Endothelial cell (in vitro differentiated cells): ENCODE measurements around the gene GNL2. TPM values are rescaled to one million over a fixed set of nuclear protein-coding genes. Genes with fewer than 3 reads are reported as not detected.
A peak's percentile ranks its signal among the peaks of the same experiment; 100 is the strongest.
"Not testable (repeated sequence)": the region's sequence is repeated elsewhere in the genome, so short reads cannot be mapped to it uniquely, and the experiment has no call there.

Source experiments
- DNase-seq: peaks from one replicate; pipeline ENCODE4 v3.0.0; 2021; ENCODE audit warnings: low spot score
- H3K27ac Mint-ChIP-seq: one replicate; pipeline ENCODE4 v1.8.0; 2021; ENCODE audit warnings: mixed read lengths, inconsistent platforms; ENCODE audit not compliant: unreplicated experiment
- H3K27me3 Mint-ChIP-seq: one replicate; pipeline ENCODE4 v1.8.0; 2021; ENCODE audit warnings: mild to moderate bottlenecking, moderate library complexity, mixed read lengths, inconsistent platforms; ENCODE audit not compliant: unreplicated experiment
- H3K36me3 Mint-ChIP-seq: one replicate; pipeline ENCODE4 v1.8.0; 2021; ENCODE audit warnings: mild to moderate bottlenecking, low read depth, mixed read lengths, inconsistent platforms; ENCODE audit not compliant: unreplicated experiment
- H3K4me1 Mint-ChIP-seq: one replicate; pipeline ENCODE4 v1.8.0; 2021; ENCODE audit warnings: mild to moderate bottlenecking, mixed read lengths, inconsistent platforms; ENCODE audit not compliant: unreplicated experiment
- H3K4me3 Mint-ChIP-seq: one replicate; pipeline ENCODE4 v1.8.0; 2021; ENCODE audit warnings: mild to moderate bottlenecking, mixed read lengths, inconsistent platforms; ENCODE audit not compliant: unreplicated experiment
- H3K9me3 Mint-ChIP-seq: one replicate; pipeline ENCODE4 v1.8.0; 2021; ENCODE audit warnings: mixed read lengths, inconsistent platforms; ENCODE audit not compliant: unreplicated experiment
- total RNA-seq: library from RNA; stranded (reverse); fragmentation: NEBNext Ultra II Directional; extraction: Animal tissue kit (Norgen Biotek cat#: 25700); gene quantifications from one replicate; pipeline ENCODE4 v1.2.1, GENCODE V29; 2021; ENCODE audit not compliant: unreplicated experiment
- TF ChIP-seq, protein P1 (sequence below): fragments of 200-600 bp; sonication (generic); IDR thresholded peaks from one replicate; pipeline ENCODE4 v1.5.0; 2021; ENCODE audit warnings: antibody characterized with exemption; ENCODE audit not compliant: unreplicated experiment

GNL2 gene
- total RNA-seq, 1 donor from 2014 or later, result 38.9 TPM

DNA sequence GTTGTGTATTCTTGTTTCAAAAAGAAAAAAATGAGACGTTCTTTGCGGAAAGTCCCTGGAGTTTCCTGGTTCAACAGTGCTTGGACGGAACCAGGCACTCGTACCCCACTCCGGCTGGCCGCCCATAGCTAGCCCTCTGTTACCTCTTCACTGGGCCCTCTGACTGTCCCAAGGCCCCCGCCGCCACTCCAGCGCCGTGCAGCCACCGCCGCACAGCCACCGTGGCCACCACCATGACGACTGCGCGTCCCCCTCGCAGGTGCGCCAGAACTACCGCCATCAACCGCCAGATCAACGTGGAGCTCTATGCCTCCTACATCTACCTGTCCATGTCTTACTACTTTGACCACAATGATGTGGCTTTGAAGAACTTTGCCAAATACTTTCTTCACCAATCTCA is 51.2 kb downstream of the GNL2 start:
- no peak for DNase-seq
- H3K27me3 Mint-ChIP-seq, result no peaks in the 10 kb centered on the region
- H3K36me3 Mint-ChIP-seq, result peaks cover 22% of the 10 kb centered on the region
- TF ChIP-seq, protein P1, sequence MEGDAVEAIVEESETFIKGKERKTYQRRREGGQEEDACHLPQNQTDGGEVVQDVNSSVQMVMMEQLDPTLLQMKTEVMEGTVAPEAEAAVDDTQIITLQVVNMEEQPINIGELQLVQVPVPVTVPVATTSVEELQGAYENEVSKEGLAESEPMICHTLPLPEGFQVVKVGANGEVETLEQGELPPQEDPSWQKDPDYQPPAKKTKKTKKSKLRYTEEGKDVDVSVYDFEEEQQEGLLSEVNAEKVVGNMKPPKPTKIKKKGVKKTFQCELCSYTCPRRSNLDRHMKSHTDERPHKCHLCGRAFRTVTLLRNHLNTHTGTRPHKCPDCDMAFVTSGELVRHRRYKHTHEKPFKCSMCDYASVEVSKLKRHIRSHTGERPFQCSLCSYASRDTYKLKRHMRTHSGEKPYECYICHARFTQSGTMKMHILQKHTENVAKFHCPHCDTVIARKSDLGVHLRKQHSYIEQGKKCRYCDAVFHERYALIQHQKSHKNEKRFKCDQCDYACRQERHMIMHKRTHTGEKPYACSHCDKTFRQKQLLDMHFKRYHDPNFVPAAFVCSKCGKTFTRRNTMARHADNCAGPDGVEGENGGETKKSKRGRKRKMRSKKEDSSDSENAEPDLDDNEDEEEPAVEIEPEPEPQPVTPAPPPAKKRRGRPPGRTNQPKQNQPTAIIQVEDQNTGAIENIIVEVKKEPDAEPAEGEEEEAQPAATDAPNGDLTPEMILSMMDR, result no peak
- H3K4me1 Mint-ChIP-seq, result no peaks in the 10 kb centered on the region
- H3K4me3 Mint-ChIP-seq, result peak overlapping the region; percentile 72
- no peak overlapping the region for H3K27ac Mint-ChIP-seq
- no peaks in the 10 kb centered on the region for H3K9me3 Mint-ChIP-seq

DNA sequence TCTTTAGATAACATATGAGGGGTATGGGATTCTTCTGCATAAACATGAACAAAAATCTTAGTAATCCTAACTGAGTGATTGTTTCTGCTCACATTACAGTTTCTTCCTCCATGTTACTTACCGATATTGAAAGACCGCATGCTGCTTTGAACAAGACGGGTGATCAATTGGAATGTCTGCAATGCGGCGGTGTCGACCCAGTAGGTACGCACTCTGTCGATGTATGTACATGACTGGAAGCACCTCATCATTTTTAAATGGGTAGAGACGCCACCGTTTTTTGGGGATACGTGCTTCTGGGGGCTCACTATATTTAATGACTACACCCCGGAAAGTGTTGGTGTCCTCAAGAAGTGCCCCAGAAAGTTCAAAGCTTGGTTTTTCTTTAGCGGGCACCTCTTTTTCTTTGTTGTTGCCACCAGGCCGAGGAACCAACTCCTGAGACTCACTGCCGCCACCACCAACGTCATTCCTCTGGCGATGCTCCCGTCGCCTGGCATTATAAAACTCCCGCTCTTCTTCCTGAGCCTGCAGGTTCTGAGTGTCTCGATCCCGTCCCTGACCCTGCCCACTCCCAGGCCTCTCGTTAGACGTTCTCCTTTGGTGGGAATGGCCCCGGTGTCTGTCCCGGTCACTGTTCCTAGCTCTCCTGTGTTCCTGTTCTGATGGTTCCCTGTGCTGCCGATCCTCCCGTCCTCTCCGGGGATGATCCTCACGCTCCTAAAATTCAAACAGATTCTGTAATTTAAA is 55.5 kb downstream of the GNL2 start:
- Mint-ChIP-seq H3K27me3 (no peaks in the 10 kb centered on the region), H3K4me3 (peak overlapping the region; percentile 19), H3K36me3 (peaks cover 24% of the 10 kb centered on the region), H3K27ac (no peak overlapping the region), H3K9me3 (no peaks in the 10 kb centered on the region), H3K4me1 (no peaks in the 10 kb centered on the region)
- TF ChIP-seq, protein P1, result no peak
- DNase-seq, result no peak

DNA sequence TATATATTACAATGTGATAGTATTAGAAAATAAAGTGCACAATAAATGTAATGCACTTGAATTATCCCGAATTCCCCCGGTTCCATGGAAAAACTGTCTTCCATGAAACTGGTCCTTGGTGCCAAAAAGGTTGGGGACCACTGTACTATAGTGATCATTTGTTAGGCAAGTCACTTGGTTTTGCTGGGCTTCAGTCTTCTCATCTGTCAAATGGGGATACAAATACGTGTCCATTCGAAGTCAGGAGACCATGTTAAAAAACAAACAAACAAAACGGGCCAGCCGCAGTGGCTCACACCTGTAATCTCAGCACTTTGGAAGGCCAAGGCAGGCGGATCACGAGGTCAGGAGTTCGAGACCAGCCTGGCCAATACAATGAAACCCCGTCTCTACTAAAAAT is 56.6 kb downstream of the GNL2 start:
- H3K36me3 Mint-ChIP-seq, result peaks cover 17% of the 10 kb centered on the region
- H3K27me3 Mint-ChIP-seq, H3K9me3 Mint-ChIP-seq, DNase-seq, H3K4me1 Mint-ChIP-seq, H3K27ac Mint-ChIP-seq, H3K4me3 Mint-ChIP-seq: not testable (repeated sequence)

DNA sequence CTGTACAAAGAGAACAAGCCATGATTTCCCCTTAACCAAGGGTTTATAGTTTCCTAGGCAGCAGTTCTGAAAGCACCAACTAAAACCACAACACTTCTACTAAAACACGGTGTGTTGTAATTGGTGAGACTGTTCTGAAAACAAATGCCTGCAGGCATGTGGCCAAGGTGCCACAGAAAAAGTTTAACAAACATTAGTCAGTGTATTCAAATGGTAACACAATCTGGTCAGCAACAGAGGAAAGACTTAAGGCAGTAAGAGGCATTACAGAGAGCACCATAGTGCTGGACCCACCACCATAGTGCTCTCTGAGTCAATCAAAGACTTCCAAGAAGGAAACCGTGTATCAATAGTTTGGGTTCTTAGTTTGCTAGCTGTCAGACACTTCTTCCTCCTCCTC is 58.4 kb downstream of the GNL2 start:
- H3K4me1 Mint-ChIP-seq, result no peaks in the 10 kb centered on the region
- H3K27me3 Mint-ChIP-seq, result no peaks in the 10 kb centered on the region
- no peaks in the 10 kb centered on the region for H3K9me3 Mint-ChIP-seq
- H3K27ac Mint-ChIP-seq, result no peak overlapping the region
- DNase-seq, result no peak
- H3K36me3 Mint-ChIP-seq, result peaks cover 21% of the 10 kb centered on the region
- TF ChIP-seq, protein P1, result no peak
- H3K4me3 Mint-ChIP-seq, result no peak overlapping the region

DNA sequence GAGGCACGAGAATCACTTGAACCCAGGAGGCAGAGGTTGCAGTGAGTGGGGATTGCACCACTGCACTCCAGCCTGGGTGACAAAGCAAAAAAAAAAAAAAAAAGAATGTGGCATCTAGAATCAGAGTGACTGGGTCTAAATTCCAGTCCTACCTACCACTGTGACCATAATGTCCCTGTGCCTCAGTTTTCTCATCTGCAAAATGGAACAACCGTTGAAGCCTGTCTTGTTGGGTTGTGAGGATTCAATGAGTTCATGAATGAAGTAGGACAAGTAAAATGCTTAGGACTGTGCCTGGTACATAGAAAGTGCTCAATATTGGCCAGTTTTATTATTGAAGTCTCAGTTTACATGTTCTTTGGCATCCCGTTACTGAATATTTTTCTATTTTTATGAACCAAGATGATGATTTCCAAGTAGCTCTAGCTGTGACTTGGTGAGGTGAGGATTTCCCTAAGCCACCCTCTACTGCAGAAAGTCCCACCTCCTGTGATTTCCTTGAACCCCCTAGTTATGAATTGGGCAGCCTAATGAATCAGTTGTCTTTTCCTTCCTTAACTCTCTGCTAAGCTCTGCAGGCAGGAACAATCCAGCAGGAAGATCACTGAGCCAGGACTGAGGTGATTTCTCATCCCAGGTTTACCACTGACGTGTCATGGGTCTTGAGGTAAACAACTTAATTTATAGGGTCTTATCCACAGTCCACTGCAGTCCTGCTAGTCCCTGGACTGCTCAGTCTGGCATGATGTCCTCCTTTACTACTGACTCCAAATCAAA is 62.2 kb downstream of the GNL2 start:
- no peaks in the 10 kb centered on the region for H3K27me3 Mint-ChIP-seq
- no peaks in the 10 kb centered on the region for H3K4me1 Mint-ChIP-seq
- H3K4me3 Mint-ChIP-seq, result no peak overlapping the region
- H3K27ac Mint-ChIP-seq, result no peak overlapping the region
- no peaks in the 10 kb centered on the region for H3K9me3 Mint-ChIP-seq
- no peak for DNase-seq
- TF ChIP-seq, protein P1, result no peak
- H3K36me3 Mint-ChIP-seq, result peaks cover 17% of the 10 kb centered on the region

DNA sequence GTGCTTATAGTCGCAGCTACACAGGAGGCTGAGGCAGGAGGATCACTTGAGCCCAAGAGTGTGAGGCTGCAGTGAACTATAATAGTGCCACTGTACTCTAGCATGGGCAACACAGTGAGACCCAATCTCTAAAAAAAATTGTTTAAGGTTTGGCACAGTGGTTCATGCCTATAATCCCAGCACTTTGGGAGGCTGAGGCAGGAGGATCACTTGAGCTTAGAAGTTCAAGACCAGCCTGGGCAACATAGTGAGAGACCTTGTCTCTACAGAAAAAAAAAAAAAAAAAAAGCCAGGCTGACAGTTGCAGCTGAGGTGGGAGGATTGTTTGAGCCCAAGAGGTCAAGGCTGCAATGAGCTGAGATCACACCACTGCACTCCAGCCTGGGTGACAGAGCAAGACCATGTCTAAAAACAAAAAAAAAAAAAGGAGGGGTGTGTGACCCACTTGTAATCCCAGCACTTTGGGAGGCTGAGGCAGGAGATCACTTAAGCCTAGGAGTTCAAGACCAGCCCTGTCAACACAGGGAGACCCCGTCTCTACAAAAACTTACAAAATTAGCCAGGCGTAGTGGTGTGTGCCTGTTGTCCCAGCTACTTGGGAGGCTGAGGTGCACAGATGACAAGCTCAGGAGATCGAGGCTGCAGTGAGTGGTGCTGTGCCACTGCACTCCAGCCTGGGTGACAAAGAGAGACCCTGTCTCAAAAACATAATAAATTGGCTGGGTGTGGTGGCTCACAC is 63.1 kb downstream of the GNL2 start:
- H3K36me3 Mint-ChIP-seq, result peaks cover 13% of the 10 kb centered on the region
- H3K9me3 Mint-ChIP-seq, DNase-seq, H3K27me3 Mint-ChIP-seq, H3K27ac Mint-ChIP-seq, H3K4me1 Mint-ChIP-seq, H3K4me3 Mint-ChIP-seq: not testable (repeated sequence)

DNA sequence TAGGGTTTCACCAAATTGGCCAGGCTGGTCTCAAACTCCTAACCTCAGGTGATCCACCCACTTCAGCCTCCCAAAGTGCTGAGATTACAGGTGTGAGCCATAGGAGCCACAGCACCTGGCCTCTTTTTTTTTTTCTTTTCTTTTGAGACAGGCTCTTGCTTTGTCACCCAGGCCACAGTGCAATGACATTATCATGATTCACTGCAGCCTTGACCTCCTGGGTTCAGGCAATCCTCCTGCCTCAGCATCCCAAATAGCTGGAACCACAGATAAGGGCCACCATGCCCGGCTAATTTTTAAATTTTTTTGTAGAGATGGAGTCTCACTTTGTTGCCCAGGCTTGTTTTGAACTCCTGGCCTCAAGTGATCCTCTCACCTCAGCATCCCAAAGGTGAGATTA is 65.8 kb downstream of the GNL2 start:
- H3K4me1 Mint-ChIP-seq, H3K27ac Mint-ChIP-seq, DNase-seq, H3K9me3 Mint-ChIP-seq, H3K36me3 Mint-ChIP-seq, H3K4me3 Mint-ChIP-seq, H3K27me3 Mint-ChIP-seq: not testable (repeated sequence)
